Measurements from ENCODE around the gene HOOK1.
"Not testable (repeated sequence)": the region's sequence is repeated elsewhere in the genome, so short reads cannot be mapped to it uniquely, and the experiment has no call there.

Gene HOOK1

GRCh38 chr1:59897165-59897564 is 82.4 kb downstream of the HOOK1 start:
- no peak for DNase-seq

GRCh38 chr1:59898927-59899326 is 84.2 kb downstream of the HOOK1 start:
- DNase-seq: no peak

GRCh38 chr1:59900640-59901039 is 85.9 kb downstream of the HOOK1 start:
- no peak for DNase-seq

- DNase-seq: no peak
Measured at GRCh38 chr1:59901770-59902388, 87.1 kb downstream of the HOOK1 start.

- no peak for DNase-seq
Measured at GRCh38 chr1:59903141-59903754, 88.5 kb downstream of the HOOK1 start.

- DNase-seq: no peak
Measured at GRCh38 chr1:59906931-59907330, 92.2 kb downstream of the HOOK1 start.

- no peak for DNase-seq
Measured at GRCh38 chr1:59908084-59908483, 93.3 kb downstream of the HOOK1 start.

GRCh38 chr1:59908682-59909081 is 93.9 kb downstream of the HOOK1 start:
- no peak for DNase-seq

- DNase-seq: not testable (repeated sequence)
Measured at GRCh38 chr1:59914791-59915286, 100.1 kb downstream of the HOOK1 start.

- no peak for DNase-seq
Measured at GRCh38 chr1:59915516-59915915, 100.8 kb downstream of the HOOK1 start.

GRCh38 chr1:59917026-59917784 is 102.5 kb downstream of the HOOK1 start:
- no peak for DNase-seq

- DNase-seq: no peak
Measured at GRCh38 chr1:59917785-59918180, 103.0 kb downstream of the HOOK1 start.

- DNase-seq: no peak
Measured at GRCh38 chr1:59919746-59920145, 105.0 kb downstream of the HOOK1 start.

- not testable (repeated sequence) for DNase-seq
Measured at GRCh38 chr1:59921258-59921899, 106.6 kb downstream of the HOOK1 start.

GRCh38 chr1:59924653-59925052 is 109.9 kb downstream of the HOOK1 start:
- no peak for DNase-seq
